Measurements from ENCODE around the gene ZSCAN21. TPM values are rescaled to one million over a fixed set of nuclear protein-coding genes. Genes with fewer than 3 reads are reported as not detected.

Gene ZSCAN21
- total RNA-seq, 4 donors from 2014 or later = 14.0 to 23.8 (median 19.2) TPM

GRCh38 chr7:100106633-100107032 is 57.1 kb downstream of the ZSCAN21 start:
- no peak overlapping the region for H3K27ac ChIP-seq
- peaks cover 22 to 38% of the 10 kb centered on the region in 2 donors for H3K36me3 ChIP-seq
- DNase-seq = no peak
- H3K4me3 ChIP-seq (replicated peaks in 1 of 3) = no peak overlapping the region
- peaks cover 4 to 7% of the 10 kb centered on the region in 2 donors for H3K4me1 ChIP-seq
- intact Hi-C loops (cut with DNase I) = no loop called here
- WGBS, 2 donors = 86 to 89% methylated on average over 16 to 17 of the region's 17 CpGs
- no peaks in the 10 kb centered on the region for H3K27me3 ChIP-seq
- TF ChIP-seq, protein P1, sequence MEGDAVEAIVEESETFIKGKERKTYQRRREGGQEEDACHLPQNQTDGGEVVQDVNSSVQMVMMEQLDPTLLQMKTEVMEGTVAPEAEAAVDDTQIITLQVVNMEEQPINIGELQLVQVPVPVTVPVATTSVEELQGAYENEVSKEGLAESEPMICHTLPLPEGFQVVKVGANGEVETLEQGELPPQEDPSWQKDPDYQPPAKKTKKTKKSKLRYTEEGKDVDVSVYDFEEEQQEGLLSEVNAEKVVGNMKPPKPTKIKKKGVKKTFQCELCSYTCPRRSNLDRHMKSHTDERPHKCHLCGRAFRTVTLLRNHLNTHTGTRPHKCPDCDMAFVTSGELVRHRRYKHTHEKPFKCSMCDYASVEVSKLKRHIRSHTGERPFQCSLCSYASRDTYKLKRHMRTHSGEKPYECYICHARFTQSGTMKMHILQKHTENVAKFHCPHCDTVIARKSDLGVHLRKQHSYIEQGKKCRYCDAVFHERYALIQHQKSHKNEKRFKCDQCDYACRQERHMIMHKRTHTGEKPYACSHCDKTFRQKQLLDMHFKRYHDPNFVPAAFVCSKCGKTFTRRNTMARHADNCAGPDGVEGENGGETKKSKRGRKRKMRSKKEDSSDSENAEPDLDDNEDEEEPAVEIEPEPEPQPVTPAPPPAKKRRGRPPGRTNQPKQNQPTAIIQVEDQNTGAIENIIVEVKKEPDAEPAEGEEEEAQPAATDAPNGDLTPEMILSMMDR (IDR thresholded peaks at IDR 0.05) = no peak
- no peak for TF ChIP-seq POLR2A (IDR thresholded peaks at IDR 0.05)
- H3K9me3 ChIP-seq = no peaks in the 10 kb centered on the region

- Histone ChIP-seq H3K27ac (no peak overlapping the region), H3K9me3 (no peaks in the 10 kb centered on the region), H3K4me3 (replicated peaks in 1 of 3) (no peak overlapping the region), H3K27me3 (no peaks in the 10 kb centered on the region), H3K4me1 (peaks cover 4 to 5% of the 10 kb centered on the region in 2 donors), H3K36me3 (peaks cover 27 to 44% of the 10 kb centered on the region in 2 donors)
- TF ChIP-seq, protein P1 (IDR thresholded peaks at IDR 0.05) = no peak
- TF ChIP-seq POLR2A (IDR thresholded peaks at IDR 0.05) = no peak
- DNase-seq = no peak
- WGBS, 2 donors = 87 to 90% methylated on average over 15 to 25 of the region's 25 CpGs
- intact Hi-C loops (cut with DNase I) = no loop called here
These were observed 57.7 kb downstream of the ZSCAN21 start for GRCh38 chr7:100107125-100107737.

GRCh38 chr7:100107890-100108289 is 58.3 kb downstream of the ZSCAN21 start:
- no peak for DNase-seq
- no peak overlapping the region for H3K4me3 ChIP-seq (replicated peaks in 1 of 3)
- 85 to 91% methylated on average over 11 of the region's 11 CpGs for WGBS, 2 donors
- H3K27ac ChIP-seq = no peak overlapping the region
- H3K36me3 ChIP-seq = peaks cover 27 to 50% of the 10 kb centered on the region in 2 donors
- no peak for TF ChIP-seq POLR2A (IDR thresholded peaks at IDR 0.05)
- TF ChIP-seq, protein P1 (IDR thresholded peaks at IDR 0.05) = no peak
- no peaks in the 10 kb centered on the region for H3K4me1 ChIP-seq
- H3K9me3 ChIP-seq = no peaks in the 10 kb centered on the region
- no peaks in the 10 kb centered on the region for H3K27me3 ChIP-seq
- intact Hi-C loops (cut with DNase I) = no loop called here

GRCh38 chr7:100109521-100110163 is 60.1 kb downstream of the ZSCAN21 start:
- intact Hi-C loops (cut with DNase I) = no loop called here
- H3K4me3 ChIP-seq (replicated peaks in 1 of 3) = no peak overlapping the region
- WGBS, 2 donors = 89 to 90% methylated on average over 12 of the region's 12 CpGs
- TF ChIP-seq, protein P1 (IDR thresholded peaks at IDR 0.05) = no peak
- no peak for TF ChIP-seq POLR2A (IDR thresholded peaks at IDR 0.05)
- H3K9me3 ChIP-seq = no peaks in the 10 kb centered on the region
- no peak for DNase-seq
- no peaks in the 10 kb centered on the region for H3K27me3 ChIP-seq
- peaks cover 27 to 45% of the 10 kb centered on the region in 2 donors for H3K36me3 ChIP-seq
- H3K4me1 ChIP-seq = no peaks in the 10 kb centered on the region
- no peak overlapping the region for H3K27ac ChIP-seq

DNA sequence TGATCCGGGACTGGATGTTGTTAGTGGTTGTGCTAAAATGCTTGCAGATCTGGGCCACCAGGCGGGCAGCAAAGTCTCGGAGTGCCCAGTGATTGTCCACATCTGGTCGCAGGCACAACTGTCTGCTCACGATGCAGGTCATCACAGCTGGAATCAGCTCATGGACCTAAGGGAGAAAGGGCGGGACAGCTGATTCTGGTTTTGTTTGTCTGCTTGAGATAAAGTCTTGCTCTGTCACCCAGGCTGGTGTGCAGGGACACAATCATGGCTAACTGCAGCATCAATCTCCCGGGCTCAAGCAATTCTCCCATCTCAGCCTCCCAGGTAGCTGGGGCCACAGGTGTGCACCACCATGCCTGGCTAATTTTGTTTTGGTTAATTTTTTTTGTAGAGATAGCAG is 61.6 kb downstream of the ZSCAN21 start:
- intact Hi-C loops (cut with DNase I) = no loop called here
- peaks cover 27 to 39% of the 10 kb centered on the region in 2 donors for H3K36me3 ChIP-seq

More for the DNA sequence above, 61.6 kb downstream of the ZSCAN21 start:
- Histone ChIP-seq H3K4me1 (no peaks in the 10 kb centered on the region), H3K27me3 (no peaks in the 10 kb centered on the region), H3K4me3 (replicated peaks in 1 of 3) (no peak overlapping the region), H3K9me3 (no peaks in the 10 kb centered on the region), H3K27ac (no peak overlapping the region)
- TF ChIP-seq, protein P1 (IDR thresholded peaks at IDR 0.05) = no peak
- no peak for TF ChIP-seq POLR2A (IDR thresholded peaks at IDR 0.05)
- 90 to 97% methylated on average over 7 of the region's 7 CpGs for WGBS, 2 donors
- DNase-seq = no peak

Measured in thyroid gland (tissue), 4 donors.